Smooth muscle cell (in vitro differentiated cells): ENCODE results near the gene PDXDC1. TPM values are rescaled to one million over a fixed set of nuclear protein-coding genes. Genes with fewer than 3 reads are reported as not detected.
"Not testable (repeated sequence)": the region's sequence is repeated elsewhere in the genome, so short reads cannot be mapped to it uniquely, and the experiment has no call there.

Experiments used
- DNase-seq: peaks from one replicate; lab custom pipeline; 2025; ENCODE audit not compliant: unreplicated experiment; lab: John Stamatoyannopoulos, UW
- H2AFZ ChIP-seq: fragments of 200-600 bp; sonication (generic); 2 replicates; pipeline ENCODE4 v1.6.0; 2016; ENCODE audit warnings: antibody characterized with exemption, low read depth, mild to moderate bottlenecking
- H3F3A ChIP-seq: fragments of 200-600 bp; sonication (generic); 2 replicates; pipeline ENCODE4 v1.6.0; 2017; ENCODE audit warnings: antibody characterized with exemption, low read depth
- H3K27ac ChIP-seq: fragments of 200-600 bp; sonication (generic); 2 replicates; pipeline ENCODE4 v1.5.1; 2016; ENCODE audit warnings: low read depth, mild to moderate bottlenecking
- H3K27me3 ChIP-seq: fragments of 200-600 bp; sonication (generic); 2 replicates; pipeline ENCODE4 v1.6.1; 2016; ENCODE audit warnings: low read depth, mild to moderate bottlenecking
- H3K36me3 ChIP-seq: fragments of 200-600 bp; sonication (generic); 2 replicates; pipeline ENCODE4 v1.5.1; 2016; ENCODE audit warnings: low read depth
- H3K4me1 ChIP-seq: fragments of 200-600 bp; sonication (generic); 2 replicates; pipeline ENCODE4 v1.5.1; 2016; ENCODE audit warnings: low read depth
- H3K4me2 ChIP-seq: fragments of 200-600 bp; sonication (generic); 2 replicates; pipeline ENCODE4 v1.6.0; 2016; ENCODE audit warnings: mild to moderate bottlenecking
- H3K4me3 ChIP-seq: fragments of 200-600 bp; sonication (generic); 2 replicates; pipeline ENCODE4 v1.5.1; 2016; ENCODE audit warnings: mild to moderate bottlenecking
- H3K79me2 ChIP-seq: fragments of 200-600 bp; sonication (generic); 2 replicates; pipeline ENCODE4 v1.6.0; 2016; ENCODE audit warnings: low read depth, mild to moderate bottlenecking
- H3K9ac ChIP-seq: fragments of 200-600 bp; sonication (generic); 2 replicates; pipeline ENCODE4 v1.6.0; 2016; ENCODE audit warnings: low read depth
- H3K9me3 ChIP-seq: fragments of 200-600 bp; sonication (generic); replicated peaks from 2 replicates; pipeline ENCODE4 v1.5.1; 2016; ENCODE audit warnings: low read depth
- H4K20me1 ChIP-seq: fragments of 200-600 bp; sonication (generic); 2 replicates; pipeline ENCODE4 v1.6.0; 2016; ENCODE audit warnings: low read depth
- WGBS: methylation state at CpG from one replicate; pipeline ENCODE4 v1.1.7; 2016; ENCODE audit warnings: low lambda C conversion rate; 5-methylcytosine and 5-hydroxymethylcytosine counted together
- polyA plus RNA-seq: library from polyadenylated mRNA; unstranded; fragments of >200 nt; fragmentation: Nextera tagmentation; extraction: Ambion mirVana; gene quantifications from 2 replicates; pipeline ENCODE4 v1.2.1, GENCODE V29; 2016
- total RNA-seq: library from RNA; depleted of rRNA; stranded (reverse); fragments of >200 nt; gene quantifications from 2 replicates; pipeline ENCODE4 v1.2.3, GENCODE V29; 2014

PDXDC1 gene
- total and polyA plus RNA-seq, 2 experiments from 2014 or later: 102 to 113 TPM

GRCh38 chr16:14996702-14997101 is 21.9 kb downstream of the PDXDC1 start:
- WGBS: 93% methylated on average over 6 of the region's 6 CpGs
- H3K4me1 ChIP-seq, H2AFZ ChIP-seq, H3K27me3 ChIP-seq, H3F3A ChIP-seq, H3K36me3 ChIP-seq, H3K9ac ChIP-seq, H3K27ac ChIP-seq, H3K9me3 ChIP-seq, H3K4me3 ChIP-seq, H3K4me2 ChIP-seq, DNase-seq: not testable (repeated sequence)
- peaks cover 83% of the 10 kb centered on the region for H3K79me2 ChIP-seq
- peaks cover 94% of the 10 kb centered on the region for H4K20me1 ChIP-seq

GRCh38 chr16:14998300-14998699 is 23.5 kb downstream of the PDXDC1 start:
- peaks cover 87% of the 10 kb centered on the region for H4K20me1 ChIP-seq
- H3K4me3 ChIP-seq, H3K4me2 ChIP-seq, H3K9me3 ChIP-seq, H3K4me1 ChIP-seq, H3K27me3 ChIP-seq, H3K27ac ChIP-seq, H2AFZ ChIP-seq, DNase-seq, H3K9ac ChIP-seq, H3F3A ChIP-seq: not testable (repeated sequence)
- H3K79me2 ChIP-seq: peaks cover 80% of the 10 kb centered on the region
- WGBS: 99% methylated on average over 7 of the region's 7 CpGs
- H3K36me3 ChIP-seq: peaks cover 12% of the 10 kb centered on the region

- WGBS: 94% methylated on average over 3 of the region's 3 CpGs
- peaks cover 86% of the 10 kb centered on the region for H4K20me1 ChIP-seq
Observed at GRCh38 chr16:14999845-15000244, 25.0 kb downstream of the PDXDC1 start.

GRCh38 chr16:15002448-15002847 is 27.6 kb downstream of the PDXDC1 start:
- not testable (repeated sequence) for H2AFZ ChIP-seq, H3K4me3 ChIP-seq, H3K27me3 ChIP-seq, H3K4me1 ChIP-seq, H3F3A ChIP-seq, H3K4me2 ChIP-seq, DNase-seq, H3K9ac ChIP-seq, H3K27ac ChIP-seq, H3K9me3 ChIP-seq
- WGBS: 100% methylated on average over 1 of the region's 3 CpGs
- peaks cover 84% of the 10 kb centered on the region for H4K20me1 ChIP-seq
- peaks cover 72% of the 10 kb centered on the region for H3K79me2 ChIP-seq
- peaks cover 33% of the 10 kb centered on the region for H3K36me3 ChIP-seq

More at GRCh38 chr16:14999845-15000244, 25.0 kb downstream of the PDXDC1 start:
- H3K9me3 ChIP-seq, H2AFZ ChIP-seq, H3K27me3 ChIP-seq, H3K4me1 ChIP-seq, H3K4me2 ChIP-seq, H3K4me3 ChIP-seq, H3K9ac ChIP-seq, H3F3A ChIP-seq, H3K27ac ChIP-seq, DNase-seq: not testable (repeated sequence)
- Histone ChIP-seq H3K79me2 (peaks cover 77% of the 10 kb centered on the region), H3K36me3 (peaks cover 21% of the 10 kb centered on the region)

GRCh38 chr16:15005357-15006132 is 30.7 kb downstream of the PDXDC1 start:
- not testable (repeated sequence) for H2AFZ ChIP-seq, H3K9ac ChIP-seq, H3K27me3 ChIP-seq, H3K4me3 ChIP-seq, H3K4me2 ChIP-seq, H3K4me1 ChIP-seq, H3K9me3 ChIP-seq, H3K27ac ChIP-seq, H3F3A ChIP-seq, DNase-seq
- Histone ChIP-seq H3K36me3 (peaks cover 52% of the 10 kb centered on the region), H3K79me2 (peaks cover 65% of the 10 kb centered on the region), H4K20me1 (peaks cover 88% of the 10 kb centered on the region)
- 90% methylated on average over 5 of the region's 5 CpGs for WGBS

GRCh38 chr16:15008647-15009046 is 33.8 kb downstream of the PDXDC1 start:
- not testable (repeated sequence) for DNase-seq
- H3F3A ChIP-seq: peaks cover 15% of the 10 kb centered on the region
- WGBS: 98% methylated on average over 3 of the region's 3 CpGs

GRCh38 chr16:15012941-15013340 is 38.1 kb downstream of the PDXDC1 start:
- H3K36me3 ChIP-seq: peaks cover 30% of the 10 kb centered on the region
- H3K27me3 ChIP-seq, H2AFZ ChIP-seq, H3K9ac ChIP-seq, H3K9me3 ChIP-seq, H3K4me2 ChIP-seq, H3K4me3 ChIP-seq, DNase-seq, H3K4me1 ChIP-seq: not testable (repeated sequence)
- H3K27ac ChIP-seq: peak overlapping the region; percentile 32
- WGBS: 95% methylated on average over 10 of the region's 10 CpGs
- peaks cover 20% of the 10 kb centered on the region for H3K79me2 ChIP-seq
- peaks cover 74% of the 10 kb centered on the region for H4K20me1 ChIP-seq
- peaks cover 36% of the 10 kb centered on the region for H3F3A ChIP-seq

More at GRCh38 chr16:15008647-15009046, 33.8 kb downstream of the PDXDC1 start:
- not testable (repeated sequence) for H3K4me2 ChIP-seq, H2AFZ ChIP-seq, H3K9me3 ChIP-seq, H3K9ac ChIP-seq, H3K4me3 ChIP-seq, H3K4me1 ChIP-seq, H3K27me3 ChIP-seq
- H3K79me2 ChIP-seq: peaks cover 46% of the 10 kb centered on the region
- H3K36me3 ChIP-seq: peaks cover 49% of the 10 kb centered on the region
- peaks cover 81% of the 10 kb centered on the region for H4K20me1 ChIP-seq
- peak overlapping the region; percentile 1 for H3K27ac ChIP-seq

- WGBS: over 99% methylated on average over 3 of the region's 3 CpGs
- not testable (repeated sequence) for DNase-seq, H3K9me3 ChIP-seq, H3K4me3 ChIP-seq, H3K4me1 ChIP-seq, H2AFZ ChIP-seq, H3K9ac ChIP-seq, H3K27me3 ChIP-seq
- peak overlapping the region; percentile 5 for H3K4me2 ChIP-seq
- peaks cover 13% of the 10 kb centered on the region for H3K79me2 ChIP-seq
- peaks cover 69% of the 10 kb centered on the region for H4K20me1 ChIP-seq
- H3K36me3 ChIP-seq: peaks cover 18% of the 10 kb centered on the region
- H3K27ac ChIP-seq: peak overlapping the region; percentile 88
- H3F3A ChIP-seq: peaks cover 46% of the 10 kb centered on the region
Observed at GRCh38 chr16:15015671-15016070, 40.8 kb downstream of the PDXDC1 start.
